ENCODE results near the gene PSMB9. TPM values are rescaled to one million over a fixed set of nuclear protein-coding genes. Genes with fewer than 3 reads are reported as not detected.

Gene PSMB9
- total RNA-seq, 4 donors from 2014 or later: 22.2 to 84.2 (median 23.8) TPM

GRCh38 chr6:32858194-32858593, 4.2 kb downstream of the PSMB9 start:
- no peak for TF ChIP-seq CTCF (IDR thresholded peaks at IDR 0.05)
- no peak for DNase-seq (ENCODE audit: low spot score)
- ATAC-seq (ENCODE audit: low FRiP score): no peak

- no peak for TF ChIP-seq CTCF (IDR thresholded peaks at IDR 0.05)
- no peak for DNase-seq (ENCODE audit: low spot score)
- no peak for ATAC-seq (ENCODE audit: low FRiP score)
These were observed 6.7 kb downstream of the PSMB9 start for GRCh38 chr6:32860674-32861073.

- ATAC-seq (ENCODE audit: low FRiP score) (no peak), DNase-seq (ENCODE audit: low spot score) (no peak)
- TF ChIP-seq CTCF (IDR thresholded peaks at IDR 0.05): no peak
These were observed 8.7 kb downstream of the PSMB9 start for GRCh38 chr6:32862725-32863124.

- no peak for DNase-seq (ENCODE audit: low spot score)
- ATAC-seq (ENCODE audit: low FRiP score): no peak
- TF ChIP-seq CTCF (IDR thresholded peaks at IDR 0.05): no peak
These were observed 11.9 kb downstream of the PSMB9 start for GRCh38 chr6:32865724-32866443.

- no peak for TF ChIP-seq CTCF (IDR thresholded peaks at IDR 0.05)
- DNase-seq (ENCODE audit: low spot score) (no peak), ATAC-seq (ENCODE audit: low FRiP score) (no peak)
These were observed 13.1 kb downstream of the PSMB9 start for GRCh38 chr6:32867022-32867477.

- ATAC-seq (ENCODE audit: low FRiP score): no peak
- no peak for TF ChIP-seq CTCF (IDR thresholded peaks at IDR 0.05)
- DNase-seq (ENCODE audit: low spot score): no peak
These were observed 13.7 kb downstream of the PSMB9 start for GRCh38 chr6:32867554-32868256.

Measured in omental fat pad (tissue), 4 donors.